Right lobe of liver (tissue), 6 donors: Measurements from ENCODE around the gene GNB1L. TPM values are rescaled to one million over a fixed set of nuclear protein-coding genes. Genes with fewer than 3 reads are reported as not detected.

Experiments used
- ATAC-seq, 4 donors: fragments of 200-7000 bp; cut with Tn5 transposase; one replicate each; pipeline ENCODE4 v1.9.1; 2020; ENCODE audit warnings: mild to moderate bottlenecking in 4 of 4, moderate library complexity in 4 of 4
- DNase-seq, 3 donors: peaks; one replicate each; pipeline ENCODE4 v3.0.0-alpha.2; 2020
- H3K27ac ChIP-seq, 3 donors: fragments of 200-600 bp; one replicate each; pipeline ENCODE4 v1.8.0; 2022
- H3K27me3 ChIP-seq, 2 donors: fragments of 200-600 bp; one replicate each; pipeline ENCODE4 v1.8.0; 2022
- H3K36me3 ChIP-seq, 4 donors: fragments of 200-600 bp; sonication (generic) in 1 of 4; one replicate each; pipeline versions ENCODE4 v1.5.1 to v1.8.0; 2017 to 2022; ENCODE audit warnings: control low read depth in 1 of 4
- H3K4me1 ChIP-seq, 4 donors: fragments of 200-600 bp; sonication (generic) in 1 of 4; one replicate each; pipeline versions ENCODE4 v1.5.1 to v1.8.0; 2017 to 2022; ENCODE audit warnings: control low read depth in 1 of 4
- H3K4me3 ChIP-seq, 3 donors: fragments of 200-600 bp; one replicate each; pipeline ENCODE4 v1.8.0; 2022
- H3K9me3 ChIP-seq, 4 donors: fragments of 200-600 bp; sonication (generic) in 1 of 4; one replicate each; pipeline versions ENCODE4 v1.5.1 to v1.8.0; 2017 to 2022; ENCODE audit warnings: control low read depth in 1 of 4
- CTCF ChIP-seq, 4 donors: fragments of 200-600 bp in 3 of 4; fragments of 450-650 bp in 1 of 4; IDR thresholded peaks; one replicate each; pipeline versions ENCODE4 v1.5.1 to v1.8.0; 2016 to 2022; ENCODE audit warnings: antibody characterized with exemption in 4 of 4, mild to moderate bottlenecking in 2 of 4
- POLR2A ChIP-seq: fragments of 450-650 bp; IDR thresholded peaks from one replicate; pipeline ENCODE4 v1.6.1; 2017; ENCODE audit warnings: antibody characterized with exemption, mild to moderate bottlenecking
- WGBS: methylation state at CpG from one replicate; pipeline ENCODE4 v1.1.6; 2018; ENCODE audit warnings: low coverage, low lambda C conversion rate; ENCODE audit not compliant: insufficient coverage; ENCODE audit errors: missing lambda C conversion rate; 5-methylcytosine and 5-hydroxymethylcytosine counted together
- intact Hi-C, 2 donors: fragments of 100-400 bp; cut with DNase I; formaldehyde crosslinking; loops; one replicate each; pipeline versions ENCODE4 v1.11.2 to v1.14.1; 2022
- total RNA-seq, 6 experiments: library from RNA; depleted of rRNA in 2 of 6; stranded (reverse); fragments of >200 nt in 2 of 6; fragmentation: NEBNext Ultra II Directional in 3 of 6; extraction: Animal tissue kit (Norgen Biotek cat#: 25700) in 3 of 6; gene quantifications; one replicate each; pipeline versions ENCODE4 v1.1.0 to v1.2.4, GENCODE V29; 2016 to 2023
- donor health status: DM: no; HTN: yes; CAD: no.
- donor health status: DM: no; HTN: no; CAD: no.
- donor health status: DM: no; HTN: no; CAD: no.
- donor health status: DM: no; HTN: yes; CAD: no.
- donor health status: DM: no; HTN: yes; CAD: no.

Gene GNB1L
- total RNA-seq, 6 experiments from 2014 or later: 1.4 to 3.2 (median 2.7) TPM

- H3K27ac ChIP-seq: no peak overlapping the region
Measured at GRCh38 chr22:19882446-19883381, 28.0 kb upstream of the GNB1L start.

GRCh38 chr22:19880786-19881569, 26.3 kb upstream of the GNB1L start:
- Histone ChIP-seq H3K27me3 (no peaks in the 10 kb centered on the region), H3K27ac (no peak overlapping the region), H3K9me3 (no peaks in the 10 kb centered on the region), H3K4me1 (no peaks in the 10 kb centered on the region), H3K4me3 (no peak overlapping the region), H3K36me3 (no peaks in the 10 kb centered on the region)
- intact Hi-C loops: no loop called here
- ATAC-seq (no peak), DNase-seq (peak in 1 of 3 donors; percentile 18)
- WGBS: 75% methylated on average over 17 of the region's 27 CpGs
- TF ChIP-seq POLR2A (no peak), CTCF (IDR thresholded peaks at IDR 0.05) (no peak)

More at GRCh38 chr22:19882446-19883381, 28.0 kb upstream of the GNB1L start:
- DNase-seq (peak in 2 of 3 donors; percentile 5 to 47), ATAC-seq (no peak)
- no peak for TF ChIP-seq CTCF (IDR thresholded peaks at IDR 0.05)
- no peak for TF ChIP-seq POLR2A
- intact Hi-C loops: no loop called here
- Histone ChIP-seq H3K9me3 (no peaks in the 10 kb centered on the region), H3K36me3 (no peaks in the 10 kb centered on the region), H3K4me3 (no peak overlapping the region), H3K27me3 (no peaks in the 10 kb centered on the region), H3K4me1 (no peaks in the 10 kb centered on the region)
- no CpG with 5 or more reads among the region's 26 CpGs for WGBS

GRCh38 chr22:19879992-19880785, 25.5 kb upstream of the GNB1L start:
- DNase-seq (peak in 2 of 3 donors; percentile 17 to 42), ATAC-seq (no peak)
- Histone ChIP-seq H3K27ac (no peak overlapping the region), H3K27me3 (no peaks in the 10 kb centered on the region), H3K36me3 (no peaks in the 10 kb centered on the region), H3K4me3 (no peak overlapping the region), H3K9me3 (no peaks in the 10 kb centered on the region), H3K4me1 (no peaks in the 10 kb centered on the region)
- TF ChIP-seq POLR2A: no peak
- 100% methylated on average over 1 of the region's 34 CpGs for WGBS
- intact Hi-C loops: loop anchor here in 1 of 2 donors (10.0 kb wide), 1 partner anchor 125 kb away; no protein-coding TSS in a partner anchor

- TF ChIP-seq POLR2A: no peak
- TF ChIP-seq CTCF (IDR thresholded peaks at IDR 0.05): no peak
- peak in 2 of 3 donors; percentile 17 to 48 for DNase-seq
- H3K4me3 ChIP-seq: no peak overlapping the region
- no peaks in the 10 kb centered on the region for H3K36me3 ChIP-seq
- H3K27ac ChIP-seq: no peak overlapping the region
- H3K27me3 ChIP-seq: no peaks in the 10 kb centered on the region
- H3K9me3 ChIP-seq: no peaks in the 10 kb centered on the region
- intact Hi-C loops: loop anchor here in 1 of 2 donors (10.0 kb wide), 1 partner anchor 125 kb away; no protein-coding TSS in a partner anchor
- no peak for ATAC-seq
- H3K4me1 ChIP-seq: no peaks in the 10 kb centered on the region
- no CpG with 5 or more reads among the region's 4 CpGs for WGBS
Measured at GRCh38 chr22:19879643-19879991, 24.9 kb upstream of the GNB1L start.
